HG03045 (cell line): Measurements from ENCODE around the gene RIMBP2.
"Not testable (repeated sequence)": the region's sequence is repeated elsewhere in the genome, so short reads cannot be mapped to it uniquely, and the experiment has no call there.

Experiments
- ATAC-seq: cut with Tn5 transposase; IDR thresholded peaks from one replicate; pipeline ENCODE4 v1.9.1; 2021; ENCODE audit warnings: mild to moderate bottlenecking, moderate library complexity; ENCODE audit not compliant: unreplicated experiment

RIMBP2 gene

DNA sequence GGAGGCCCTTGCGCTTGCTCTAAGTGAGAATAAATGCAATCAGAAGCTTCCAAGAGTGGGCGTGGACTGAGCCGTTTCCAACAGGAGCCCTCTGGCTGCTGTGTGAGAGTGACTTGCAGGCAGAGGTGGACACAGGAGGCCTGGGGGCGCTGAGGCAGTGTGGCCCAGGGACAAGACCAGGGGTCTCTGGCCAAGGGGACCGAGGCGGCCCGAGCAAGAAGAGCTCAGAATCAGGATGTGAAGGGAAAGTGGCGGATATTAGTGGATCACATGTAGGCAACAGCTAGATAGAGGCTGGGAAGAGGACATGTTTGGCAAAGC, 8.6 kb downstream of the RIMBP2 start:
- no peak for ATAC-seq

DNA sequence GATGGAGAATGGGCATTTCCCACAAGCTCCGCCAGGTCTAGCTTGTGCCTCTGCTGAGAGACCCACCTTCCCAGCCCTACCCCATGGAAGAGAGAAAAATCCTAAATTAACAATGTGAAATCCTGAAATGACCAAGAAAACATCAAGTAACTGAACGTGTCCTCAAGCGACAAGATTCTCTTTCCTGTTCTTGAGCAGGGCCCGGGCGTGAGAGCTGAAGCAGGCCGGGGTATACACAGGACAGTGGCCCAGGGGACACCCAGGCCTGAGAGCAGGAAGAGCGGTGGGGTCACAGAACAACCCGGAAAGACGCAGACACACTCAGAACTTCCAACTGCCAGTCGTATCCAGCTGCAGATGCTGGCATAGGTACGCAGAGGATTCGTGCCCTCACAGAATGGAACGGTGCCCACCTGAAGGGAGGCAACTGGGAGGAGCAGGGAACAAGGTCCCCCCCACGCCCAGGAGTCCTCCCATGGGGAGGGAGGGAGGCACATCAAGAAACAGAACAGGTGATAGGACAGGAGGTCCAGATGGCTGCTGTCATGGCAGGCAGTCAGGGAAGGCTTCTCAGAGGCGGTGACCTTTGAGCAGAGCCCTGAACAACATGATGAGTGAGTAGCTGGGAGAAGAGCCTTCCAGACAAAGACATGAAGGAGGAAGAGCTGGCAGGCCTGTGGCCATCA, 9.1 kb downstream of the RIMBP2 start:
- no peak for ATAC-seq

DNA sequence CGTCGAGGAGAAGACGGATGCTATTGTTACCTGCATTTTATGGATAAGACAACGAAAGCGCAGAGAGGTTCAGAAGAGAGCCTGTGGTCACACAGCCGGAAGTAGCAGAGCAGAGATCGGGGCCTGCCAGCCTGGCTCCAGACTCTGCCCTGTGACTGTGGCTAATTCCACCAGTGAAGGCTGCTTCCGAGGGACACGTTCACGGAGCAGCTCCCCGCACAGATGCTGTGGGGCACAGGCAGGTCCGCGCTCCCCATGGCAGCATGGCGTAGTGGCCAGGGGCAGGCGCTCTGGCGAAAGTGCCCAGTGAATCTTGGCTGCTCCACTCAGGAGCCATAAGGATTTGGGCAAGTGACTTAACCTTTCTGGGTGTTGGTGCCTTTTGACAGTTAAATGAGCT, 9.8 kb downstream of the RIMBP2 start:
- no peak for ATAC-seq

DNA sequence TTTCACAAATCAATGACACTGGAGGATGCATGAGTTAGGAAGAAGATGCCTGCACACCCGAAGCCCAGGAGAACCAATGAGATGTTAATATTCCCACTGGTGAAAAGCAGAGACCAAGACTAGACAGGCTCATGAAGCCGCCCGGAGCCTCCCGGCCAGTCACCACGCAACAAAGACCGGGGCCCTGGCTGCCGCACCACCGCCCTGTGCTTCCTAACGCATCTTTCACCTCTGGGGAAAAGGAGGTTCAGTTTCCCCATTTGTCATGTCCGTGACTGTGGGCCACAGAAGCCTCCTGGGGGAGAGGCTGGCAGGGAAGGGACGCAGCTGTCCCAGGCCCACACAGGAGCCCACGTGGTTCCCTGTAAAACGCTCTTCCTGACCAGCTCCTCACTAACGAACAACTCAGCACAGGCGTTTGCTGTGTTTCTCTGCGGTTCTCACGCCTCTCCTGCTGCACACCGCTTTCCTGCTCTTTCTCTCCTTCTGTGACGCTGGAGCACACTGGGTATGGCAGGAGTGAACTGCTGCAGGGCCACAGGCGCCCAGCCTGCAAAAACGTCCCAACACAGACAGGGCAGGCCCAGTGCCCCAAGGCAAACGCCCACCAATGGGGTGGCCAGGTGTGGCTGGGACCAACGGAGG, 10.8 kb downstream of the RIMBP2 start:
- no peak for ATAC-seq

DNA sequence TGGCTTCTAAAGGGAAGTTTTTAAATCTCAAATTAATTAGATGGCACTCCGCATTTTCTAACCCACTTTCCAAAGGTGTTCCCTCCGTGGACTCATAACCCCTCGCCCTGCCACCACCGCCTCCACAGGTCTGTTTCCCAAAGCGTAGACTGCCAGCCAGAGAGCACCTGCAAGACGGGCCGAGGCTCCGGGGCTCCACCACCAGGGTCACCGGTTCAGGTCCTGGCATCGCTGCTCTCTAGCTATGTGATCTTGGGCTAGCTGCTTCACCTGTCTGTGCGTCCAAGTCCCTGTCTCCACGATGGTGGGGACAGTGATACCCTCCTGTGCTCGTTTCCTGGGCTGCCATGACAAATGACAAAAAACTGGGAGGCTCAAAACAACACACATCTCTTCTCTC, 11.5 kb downstream of the RIMBP2 start:
- ATAC-seq, result no peak

DNA sequence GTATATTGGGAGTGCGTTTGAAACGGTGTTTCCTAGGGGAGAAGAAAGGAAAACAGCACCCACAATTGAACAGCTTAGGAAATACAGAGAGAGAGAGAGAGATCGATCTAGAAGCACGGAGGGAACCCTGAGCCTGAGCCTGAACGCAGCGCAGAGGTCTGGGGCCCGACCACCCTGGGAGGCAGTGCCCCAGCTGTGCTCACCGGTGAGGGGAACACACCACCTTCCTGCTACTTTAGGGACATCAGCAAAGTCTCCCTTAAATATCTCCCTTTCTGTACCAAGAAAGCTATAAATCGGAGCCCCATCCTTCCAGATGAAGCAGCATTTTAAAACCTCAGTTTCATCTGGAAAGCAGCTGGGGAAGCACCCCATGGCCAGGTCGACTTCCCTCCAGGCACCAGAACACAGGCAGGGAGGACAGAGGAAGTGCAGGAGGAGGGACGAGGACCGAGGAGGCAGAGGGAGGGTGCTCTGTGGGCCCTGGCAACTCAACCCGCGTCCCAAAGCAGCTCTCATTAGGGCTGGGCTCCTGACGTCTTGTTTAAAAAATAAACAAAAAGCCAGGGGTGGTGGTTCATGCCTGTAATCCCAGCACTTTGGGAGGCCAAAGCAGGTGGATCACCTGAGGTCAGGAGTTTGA, 12.2 kb downstream of the RIMBP2 start:
- no peak for ATAC-seq

DNA sequence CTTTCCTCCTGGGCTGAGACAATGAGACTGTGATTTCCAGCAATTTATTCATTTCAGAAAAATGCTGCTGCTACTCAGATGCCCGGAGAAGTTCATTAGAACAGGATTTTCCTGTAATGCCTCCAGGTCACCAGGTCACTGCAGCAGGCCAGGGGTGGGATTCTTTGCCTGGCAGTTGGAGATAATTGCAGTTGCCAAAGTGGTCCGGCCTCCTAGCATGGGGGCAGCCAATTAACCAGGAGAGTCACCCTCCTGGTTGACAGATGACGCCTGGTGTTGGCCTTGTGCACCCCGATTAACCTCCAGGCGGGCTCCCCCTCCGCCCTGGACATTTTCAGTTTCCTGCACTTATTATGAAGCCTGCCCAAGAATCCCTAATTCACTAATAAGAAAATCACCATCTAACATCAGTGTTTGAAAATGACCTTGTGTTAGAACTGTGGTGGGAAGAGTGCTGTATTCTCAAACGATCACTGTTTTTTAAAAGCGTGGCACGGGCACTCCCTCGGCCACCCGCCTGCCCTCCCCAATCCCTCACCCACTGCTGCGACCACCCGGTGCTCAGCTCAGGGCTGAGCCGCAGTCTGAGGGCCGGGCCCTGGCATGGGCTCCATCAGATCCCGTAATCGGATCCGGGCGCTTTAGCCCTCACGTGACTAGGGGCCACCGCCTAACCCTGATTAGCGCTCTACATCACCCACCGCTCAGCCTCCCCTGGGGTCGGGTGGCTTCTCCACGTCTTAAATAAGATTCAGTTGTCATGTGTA, 12.9 kb downstream of the RIMBP2 start:
- no peak for ATAC-seq

DNA sequence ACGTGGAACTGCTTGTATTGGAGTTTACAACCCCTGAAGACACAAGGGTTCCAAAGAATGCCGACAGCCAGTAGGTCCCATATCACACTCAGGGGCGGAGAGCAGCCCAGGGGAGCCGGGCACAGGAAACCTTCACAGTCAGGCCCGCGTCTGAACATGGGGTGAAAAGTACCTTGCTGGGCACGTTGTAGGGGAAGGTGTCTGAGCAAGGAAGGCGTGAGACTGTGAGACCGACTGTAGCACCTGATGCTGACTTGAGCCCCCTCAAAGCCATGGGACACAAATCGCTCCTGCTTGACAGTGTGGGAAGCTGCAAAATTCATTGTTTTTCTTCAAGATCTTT, 14.7 kb downstream of the RIMBP2 start:
- ATAC-seq, result no peak

DNA sequence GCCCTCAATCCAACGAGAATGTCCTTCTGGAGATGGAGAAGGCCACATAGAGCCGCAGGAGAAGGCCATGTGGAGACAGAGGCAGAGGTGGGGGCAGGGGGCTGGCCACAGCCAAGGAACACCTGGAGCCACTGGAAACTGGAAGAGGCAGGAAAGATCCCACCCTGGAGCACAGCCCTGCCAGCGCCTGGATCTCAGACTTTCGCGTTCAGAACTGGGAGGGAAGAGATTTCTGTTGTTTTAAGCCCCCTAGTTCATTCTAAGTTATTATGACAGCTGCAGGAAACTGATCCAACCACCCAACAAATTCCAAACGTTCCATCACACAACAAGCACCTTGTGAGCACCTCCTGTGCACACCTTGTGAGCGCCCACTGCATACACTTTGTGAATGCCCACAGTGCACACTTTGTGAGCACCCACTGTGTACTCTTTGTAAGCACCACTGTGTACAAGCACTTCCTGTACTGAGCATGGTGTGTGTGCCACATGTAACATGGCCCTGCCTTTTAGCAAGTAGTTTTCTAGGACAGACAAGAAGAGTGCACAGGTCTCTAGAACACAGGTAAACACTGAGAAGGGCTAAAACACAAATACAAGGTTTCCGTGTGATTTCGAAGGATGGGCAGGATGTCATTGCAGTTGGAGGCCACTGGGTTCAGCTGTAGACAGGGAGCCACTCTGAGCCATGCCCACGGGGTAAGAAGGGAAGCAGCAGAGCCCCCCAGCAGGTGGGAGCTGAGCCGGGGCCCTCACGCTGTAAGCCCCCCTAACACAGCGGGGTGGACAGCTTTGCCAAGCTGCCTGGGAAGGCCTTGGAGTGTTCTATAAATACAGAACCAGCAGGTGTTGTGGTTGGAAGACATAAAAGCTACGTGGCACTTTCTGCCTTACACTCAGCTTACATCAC, 15.4 kb downstream of the RIMBP2 start:
- ATAC-seq, result no peak

DNA sequence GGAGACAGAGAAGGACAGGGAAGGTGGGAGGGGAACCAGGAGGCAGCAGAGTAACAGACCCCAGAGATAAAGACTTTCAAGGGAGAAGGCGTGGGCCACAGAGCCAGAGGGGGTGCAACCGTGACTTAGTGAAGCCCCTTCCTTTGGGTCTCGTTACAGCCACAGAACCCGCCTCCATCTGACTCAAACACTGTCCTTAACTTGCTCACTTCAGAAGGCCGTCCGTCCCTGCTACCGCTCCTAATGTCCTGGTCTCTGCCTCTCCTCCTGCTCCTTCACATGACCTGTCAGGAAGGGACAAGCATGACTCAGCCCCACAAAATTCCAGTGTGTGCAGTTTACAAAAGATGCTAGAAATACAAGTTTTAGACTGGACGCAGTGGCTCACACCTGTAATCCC, 18.0 kb downstream of the RIMBP2 start:
- ATAC-seq, result no peak

DNA sequence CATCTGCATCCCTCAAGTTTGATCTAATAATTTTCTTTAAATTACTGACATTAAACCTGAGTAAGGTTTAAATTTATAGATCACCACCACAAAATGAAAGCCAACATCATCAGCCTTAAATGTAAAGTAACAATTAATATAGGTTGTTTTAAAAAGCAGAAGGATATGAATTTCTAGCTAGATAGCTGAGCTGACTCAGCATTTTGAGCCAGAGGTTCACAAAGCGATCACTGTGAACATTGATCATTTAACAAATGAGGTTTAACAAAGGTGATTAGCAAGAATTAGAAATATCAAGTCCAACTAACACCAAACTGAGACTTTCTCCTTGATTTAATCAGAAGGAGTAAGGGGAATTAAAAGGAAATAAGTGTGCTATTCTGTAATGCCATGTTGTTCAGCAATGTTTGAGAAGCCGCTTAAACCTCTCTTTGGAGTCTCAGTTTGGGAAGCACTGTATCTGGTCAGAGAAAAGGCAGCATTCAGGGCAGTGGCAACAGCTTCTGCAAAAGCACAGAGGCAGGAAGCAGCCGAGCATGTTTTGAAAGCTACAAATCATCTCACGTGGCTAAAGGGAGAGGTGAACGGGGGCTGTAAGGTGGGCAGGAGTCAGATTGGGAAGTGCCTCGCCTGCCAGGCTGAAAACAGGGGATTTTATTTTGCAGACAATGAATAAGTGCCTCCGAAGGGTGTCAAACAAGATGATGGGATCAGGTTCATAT, 19.6 kb downstream of the RIMBP2 start:
- no peak for ATAC-seq

DNA sequence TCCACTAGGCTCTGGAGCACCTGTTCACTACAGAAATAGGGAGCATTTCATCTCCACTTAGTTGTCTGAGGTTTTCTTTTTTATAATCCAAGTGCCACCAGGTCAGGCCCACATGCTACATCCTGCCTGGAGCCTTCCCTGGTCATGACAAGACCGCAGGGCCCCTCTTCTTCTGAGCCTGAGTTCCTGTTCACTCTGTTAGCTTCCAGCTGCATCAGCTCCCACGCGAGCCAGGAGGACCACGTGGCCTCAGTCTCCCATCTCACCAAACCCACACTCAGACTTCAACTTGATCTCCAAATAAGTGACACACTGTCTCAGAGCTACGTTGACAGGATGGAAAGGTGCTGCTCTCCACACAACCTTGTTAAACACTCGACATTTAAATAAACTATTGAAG, 21.0 kb downstream of the RIMBP2 start:
- no peak for ATAC-seq

DNA sequence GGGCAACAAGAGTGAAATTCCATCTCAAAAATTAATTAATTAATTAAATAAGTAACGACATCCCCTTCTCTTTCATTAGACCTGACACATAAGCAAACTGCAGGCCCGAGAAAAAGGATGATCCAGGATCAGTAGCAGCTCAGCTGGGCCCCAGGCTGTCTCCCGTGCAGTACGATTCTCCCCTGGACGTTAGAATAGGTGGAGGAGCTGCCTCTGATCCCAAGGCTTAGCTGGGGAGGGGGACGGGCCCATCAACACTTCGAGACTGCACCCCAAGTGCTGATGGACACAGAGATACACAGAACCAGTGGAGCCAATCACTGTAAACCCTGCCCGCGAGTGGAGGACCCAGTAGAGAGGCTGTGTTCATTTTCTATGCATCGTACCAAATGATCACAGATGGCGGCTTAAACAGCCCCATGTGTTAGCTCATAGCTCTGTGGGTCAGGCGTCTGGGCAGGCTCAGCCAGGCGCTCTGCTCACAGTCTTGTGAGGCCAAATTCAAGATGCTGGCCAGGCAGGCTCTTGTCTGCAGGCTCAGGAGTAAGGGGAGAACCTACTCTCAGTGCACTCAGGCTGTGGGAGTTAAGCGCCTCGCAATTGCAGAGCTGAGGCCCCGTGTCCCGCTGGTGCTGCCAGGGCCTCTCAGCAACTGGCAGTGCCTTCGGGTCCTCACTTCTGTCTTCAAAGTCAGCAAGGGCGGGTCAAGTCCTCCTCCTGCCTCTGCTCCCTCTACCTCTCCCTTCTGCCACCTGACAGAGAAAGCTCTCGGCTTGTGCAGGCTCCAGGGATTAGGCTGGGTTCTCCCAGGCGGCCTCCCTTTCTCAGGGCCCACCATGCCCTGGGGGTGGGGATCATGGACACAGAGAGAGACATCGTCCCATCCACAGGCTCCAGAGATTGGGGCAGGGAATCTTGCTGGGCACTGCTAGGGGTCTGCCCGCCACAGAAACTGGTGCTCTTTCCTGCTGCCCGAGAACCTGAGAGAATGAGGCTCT, 26.4 kb downstream of the RIMBP2 start:
- ATAC-seq, result no peak

DNA sequence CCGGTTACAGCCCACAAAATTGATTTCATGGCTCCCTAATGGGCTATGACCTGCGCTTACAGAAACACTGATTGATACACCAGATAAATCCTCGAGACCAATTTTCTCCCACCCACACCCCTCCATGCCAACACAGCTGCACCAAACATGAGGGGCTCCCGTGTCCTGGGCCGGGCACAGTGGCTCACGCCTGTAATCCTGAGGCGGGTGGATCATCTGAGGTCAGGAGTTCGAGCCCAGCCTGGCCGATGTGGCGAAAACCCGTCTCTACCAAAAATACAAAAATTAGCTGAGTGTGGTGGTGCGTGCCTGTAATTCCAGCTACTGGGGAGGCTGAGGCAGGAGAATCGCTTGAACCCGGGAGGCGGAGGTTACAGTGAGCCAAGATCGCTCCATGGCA, 27.1 kb downstream of the RIMBP2 start:
- ATAC-seq, result not testable (repeated sequence)

DNA sequence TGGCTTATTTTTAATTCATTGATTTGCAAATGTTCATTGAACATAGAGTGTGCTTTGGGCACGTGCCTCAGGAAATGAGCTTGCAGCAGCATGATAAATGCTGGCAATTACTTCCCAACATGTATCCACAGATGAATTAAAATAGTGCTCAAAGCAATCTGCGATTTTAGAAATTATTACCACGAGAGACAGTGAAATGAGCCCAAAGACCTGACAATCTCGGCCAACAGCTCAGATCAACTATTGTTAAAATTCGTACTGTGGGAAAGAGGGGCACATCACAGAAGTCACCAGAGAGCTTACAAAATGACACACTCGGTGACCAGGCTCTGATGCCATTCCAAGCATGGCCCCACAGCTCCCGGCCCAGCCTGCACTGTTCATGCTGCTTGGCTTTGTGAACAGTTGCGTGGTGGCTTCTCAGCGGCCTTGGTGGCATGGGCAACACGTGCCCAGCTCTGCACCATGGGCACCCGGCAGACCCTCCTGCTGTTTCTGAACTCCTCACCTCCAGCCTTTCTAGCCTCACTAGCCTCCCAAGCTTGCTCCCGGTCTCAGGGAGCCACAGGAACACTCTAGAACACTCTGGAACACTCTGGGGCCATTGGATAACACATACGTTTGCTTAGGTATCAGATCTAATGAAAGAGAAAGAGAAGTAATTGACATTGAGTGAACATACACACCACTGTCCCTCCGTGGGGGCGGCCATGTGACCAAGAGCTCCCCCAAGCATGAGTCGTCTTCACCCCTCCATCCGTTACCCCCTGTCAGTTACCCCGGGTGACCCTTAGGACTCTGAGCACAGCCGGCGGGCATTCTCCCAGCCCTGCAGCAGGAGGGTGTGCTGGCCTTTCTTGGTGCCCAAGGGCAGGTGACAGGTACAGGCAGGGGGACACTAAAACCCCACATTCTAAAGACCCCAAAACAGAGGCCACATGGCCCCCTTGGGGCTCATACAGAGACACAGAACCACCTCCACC, 28.0 kb downstream of the RIMBP2 start:
- no peak for ATAC-seq

DNA sequence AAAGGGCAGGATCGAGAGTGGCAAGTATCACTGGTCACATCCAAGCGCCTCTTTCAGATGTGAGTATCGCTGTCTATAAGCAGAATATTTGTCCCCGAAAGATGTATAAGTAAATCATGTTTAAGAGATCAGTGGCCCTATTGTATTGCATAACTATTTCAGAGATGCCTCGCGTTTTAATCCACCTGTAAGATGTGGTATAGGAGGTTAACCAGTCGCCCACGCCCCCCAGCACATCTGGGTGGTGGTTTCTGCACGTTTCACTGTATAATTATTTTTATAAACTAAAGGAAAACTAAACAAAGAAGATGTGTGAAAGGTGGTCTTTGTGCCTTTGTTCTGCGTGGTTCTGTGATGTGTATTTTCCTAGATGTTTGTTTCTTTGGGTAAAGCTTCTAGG, 28.9 kb downstream of the RIMBP2 start:
- no peak for ATAC-seq

DNA sequence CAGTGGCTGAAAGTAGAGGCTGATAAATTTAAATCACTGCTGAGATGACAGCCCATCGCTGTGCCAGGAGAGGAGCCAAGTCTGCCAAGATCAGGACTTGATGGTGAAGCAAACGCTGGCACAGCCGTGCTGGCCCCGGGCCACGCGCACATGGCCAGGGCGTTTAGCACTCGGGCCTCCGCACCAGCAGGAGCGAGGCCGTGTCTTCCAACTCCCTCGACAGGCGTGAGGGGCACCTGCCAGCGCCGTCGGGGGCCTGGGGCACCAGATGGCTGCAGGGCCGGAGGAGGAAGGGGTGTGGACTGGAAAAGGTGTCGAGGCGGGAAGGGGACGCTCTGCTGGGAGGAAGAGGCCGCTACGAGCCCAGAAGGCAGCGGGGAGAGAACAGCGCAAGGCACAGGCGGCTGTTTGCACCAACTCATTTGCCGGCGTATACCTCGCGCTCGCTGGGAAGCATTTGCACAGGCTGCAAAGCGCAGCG, 29.5 kb downstream of the RIMBP2 start:
- no peak for ATAC-seq

DNA sequence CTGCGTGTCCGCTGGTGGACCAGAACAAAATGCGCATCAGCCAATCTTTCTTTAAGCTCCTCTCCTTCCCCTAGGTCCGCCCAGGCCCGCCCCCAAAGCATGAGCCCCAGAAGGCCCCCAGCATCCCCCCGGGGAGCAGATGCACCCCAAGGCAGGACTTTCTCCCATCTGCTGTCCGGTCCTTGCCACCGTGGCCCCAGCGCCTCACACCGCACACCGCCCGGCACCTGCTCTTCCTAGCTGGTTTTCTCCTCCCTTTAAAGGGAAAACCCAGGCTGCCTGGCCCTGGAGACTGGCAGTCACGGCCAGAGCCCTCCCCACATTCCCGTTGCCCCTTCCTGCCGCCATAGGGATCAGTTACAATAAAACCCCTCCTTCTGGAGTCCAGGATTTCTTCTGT, 30.2 kb downstream of the RIMBP2 start:
- ATAC-seq, result no peak
